Cardiac fibroblast (primary cell): ENCODE results near the gene RPL41.

ENCODE experiments used
- DNase-seq, 2 donors: peaks; one replicate each; pipeline versions ENCODE4 v3.0.0 to v3.0.0-alpha.2; 2010; ENCODE audit warnings: low read depth in 2 of 2
- H3K4me3 ChIP-seq, 2 donors: replicated peaks in 1 of 2; 1 replicate in 1 of 2; 2 replicates in 1 of 2; pipeline ENCODE4 v1.5.1; 2011; ENCODE audit warnings: low read depth in 2 of 2, low read length in 2 of 2, mild to moderate bottlenecking in 2 of 2, moderate library complexity in 1 of 2
- CTCF ChIP-seq: IDR thresholded peaks from one replicate; pipeline ENCODE4 v1.5.1; 2011; ENCODE audit warnings: low read depth, mild to moderate bottlenecking, low read length, inconsistent platforms

RPL41 gene

GRCh38 chr12:56134897-56135296 lies 18.5 kb downstream of the RPL41 start:
- no peak overlapping the region for H3K4me3 ChIP-seq
- DNase-seq: no peak
- TF ChIP-seq CTCF: no peak

GRCh38 chr12:56137853-56138571 lies 21.6 kb downstream of the RPL41 start:
- no peak for DNase-seq
- TF ChIP-seq CTCF: no peak
- H3K4me3 ChIP-seq: no peak overlapping the region

GRCh38 chr12:56141946-56142784 lies 25.7 kb downstream of the RPL41 start:
- TF ChIP-seq CTCF: no peak
- DNase-seq: no peak
- H3K4me3 ChIP-seq: no peak overlapping the region

GRCh38 chr12:56143217-56143616 lies 26.8 kb downstream of the RPL41 start:
- no peak for TF ChIP-seq CTCF
- no peak overlapping the region for H3K4me3 ChIP-seq
- DNase-seq: peak in 1 of 2 donors; percentile 35

- H3K4me3 ChIP-seq: no peak overlapping the region
- no peak for DNase-seq
- no peak for TF ChIP-seq CTCF
These were observed 27.4 kb downstream of the RPL41 start for GRCh38 chr12:56143870-56144269.

- no peak for DNase-seq
These were observed 28.8 kb downstream of the RPL41 start for GRCh38 chr12:56145217-56145616.

More at GRCh38 chr12:56145217-56145616, 28.8 kb downstream of the RPL41 start:
- H3K4me3 ChIP-seq: no peak overlapping the region
- TF ChIP-seq CTCF: no peak
